ENCODE results near the gene BAZ1A.

BAZ1A gene

GRCh38 chr14:34875031-34875922, at the start of gene BAZ1A:
Gene BAZ1A, minus strand, starts transcription at chr14:34875360. Its CDS starts 756 bp downstream, at chr14:34874604.
- H3K4me3 ChIP-seq (ENCODE audit: low read length), result peak within 1 kb of the TSS; percentile 80
- TF ChIP-seq CTCF (conservative IDR thresholded peaks at IDR 0.05; ENCODE audit: low read length), result no peak; the same call in 1 of the 2 replicates
- DNase-seq (ENCODE audit: low read depth), result peak; percentile 87

GRCh38 chr14:34920339-34920738, 45.2 kb upstream of the BAZ1A start:
- no peak for DNase-seq (ENCODE audit: low read depth)
- no peak overlapping the region for H3K4me3 ChIP-seq (ENCODE audit: low read length)
- TF ChIP-seq CTCF (conservative IDR thresholded peaks at IDR 0.05; ENCODE audit: low read length), result no peak

GRCh38 chr14:34913619-34914018, 38.5 kb upstream of the BAZ1A start:
- DNase-seq (ENCODE audit: low read depth), result no peak
- TF ChIP-seq CTCF (conservative IDR thresholded peaks at IDR 0.05; ENCODE audit: low read length), result no peak
- H3K4me3 ChIP-seq (ENCODE audit: low read length), result no peak overlapping the region

GRCh38 chr14:34912966-34913365, 37.8 kb upstream of the BAZ1A start:
- DNase-seq (ENCODE audit: low read depth), result no peak

GRCh38 chr14:34912182-34912581, 37.0 kb upstream of the BAZ1A start:
- no peak for DNase-seq (ENCODE audit: low read depth)
- TF ChIP-seq CTCF (conservative IDR thresholded peaks at IDR 0.05; ENCODE audit: low read length), result no peak
- no peak overlapping the region for H3K4me3 ChIP-seq (ENCODE audit: low read length)

More at GRCh38 chr14:34912966-34913365, 37.8 kb upstream of the BAZ1A start:
- no peak overlapping the region for H3K4me3 ChIP-seq (ENCODE audit: low read length)
- no peak for TF ChIP-seq CTCF (conservative IDR thresholded peaks at IDR 0.05; ENCODE audit: low read length)

GRCh38 chr14:34911209-34912150, 36.3 kb upstream of the BAZ1A start:
- peak; percentile 72 for DNase-seq (ENCODE audit: low read depth)
- no peak for TF ChIP-seq CTCF (conservative IDR thresholded peaks at IDR 0.05; ENCODE audit: low read length)
- H3K4me3 ChIP-seq (ENCODE audit: low read length), result no peak overlapping the region
